LoVo (cell line): ENCODE data around the gene CAMK2B.
A peak's percentile ranks its signal among the peaks of the same experiment; 100 is the strongest.

Source experiments
- DNase-seq: peaks from one replicate; pipeline ENCODE4 v3.0.0-alpha.2; 2016; ENCODE audit warnings: low spot score

CAMK2B gene

DNA sequence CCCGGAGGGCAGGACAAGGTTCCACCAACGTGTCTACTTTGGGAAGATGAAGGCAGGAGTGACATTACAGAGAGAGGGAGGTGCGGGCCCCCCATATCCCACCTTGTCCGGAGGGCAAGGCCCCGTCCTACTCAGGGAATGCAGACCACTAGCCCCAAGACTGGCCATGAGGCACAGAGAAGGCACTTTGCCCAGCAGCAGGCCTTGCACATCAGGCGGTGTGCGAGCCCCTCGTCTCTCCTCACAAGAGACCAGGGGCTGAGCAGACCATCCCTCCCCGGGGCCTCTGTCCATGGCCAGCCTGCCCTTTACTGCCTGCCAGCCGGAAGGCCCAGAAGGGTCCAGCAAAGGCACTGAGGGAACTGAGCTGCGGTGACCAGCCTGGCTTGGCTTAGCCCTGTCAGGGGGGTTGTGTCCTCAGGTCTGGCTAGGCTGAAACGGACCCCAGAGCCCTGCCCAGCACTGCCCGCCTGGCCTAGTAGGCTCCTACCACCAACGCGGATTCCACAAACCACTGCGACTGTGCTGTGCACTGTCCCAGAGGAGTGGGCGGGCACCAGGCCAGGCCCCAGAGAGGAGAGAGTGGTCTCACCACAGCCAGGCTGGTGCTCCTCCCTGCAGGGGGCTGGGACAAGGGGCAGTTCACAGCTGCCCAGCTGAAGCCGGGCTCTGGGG, 16.7 kb downstream of the CAMK2B start:
- DNase-seq: no peak

DNA sequence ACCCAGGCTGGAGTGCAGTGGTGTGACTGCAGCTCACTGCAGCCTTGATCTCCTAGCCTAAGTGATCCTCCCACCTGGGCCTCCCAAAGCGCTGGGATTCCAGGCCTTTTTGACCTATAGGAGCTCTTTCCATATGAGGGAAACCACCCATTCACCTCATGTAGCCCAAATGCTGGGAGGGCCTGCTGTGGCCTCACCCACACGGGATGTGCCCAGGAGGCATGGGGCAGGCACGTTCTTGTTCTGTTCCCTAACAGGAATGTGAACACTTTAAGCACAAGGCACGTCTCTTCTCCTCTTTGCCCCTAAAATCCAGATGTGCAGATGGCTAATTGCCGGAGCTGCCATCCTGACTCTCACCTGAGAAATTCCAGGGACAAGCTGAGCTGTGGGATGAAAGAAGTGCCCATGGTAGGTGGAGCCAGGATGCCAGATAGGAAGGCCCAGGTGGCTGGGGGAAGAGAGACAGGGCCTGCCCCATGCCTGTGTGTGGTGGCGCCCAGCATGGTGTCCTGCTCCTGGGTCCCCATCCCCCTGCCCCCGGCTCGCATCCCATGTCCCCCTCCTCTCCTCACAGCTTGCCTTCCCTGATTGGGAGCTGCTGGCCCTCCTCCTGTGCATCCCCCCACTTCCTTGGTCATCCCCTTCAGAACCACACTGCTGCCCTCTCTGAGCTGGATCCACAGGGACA, 17.3 kb downstream of the CAMK2B start:
- no peak for DNase-seq

DNA sequence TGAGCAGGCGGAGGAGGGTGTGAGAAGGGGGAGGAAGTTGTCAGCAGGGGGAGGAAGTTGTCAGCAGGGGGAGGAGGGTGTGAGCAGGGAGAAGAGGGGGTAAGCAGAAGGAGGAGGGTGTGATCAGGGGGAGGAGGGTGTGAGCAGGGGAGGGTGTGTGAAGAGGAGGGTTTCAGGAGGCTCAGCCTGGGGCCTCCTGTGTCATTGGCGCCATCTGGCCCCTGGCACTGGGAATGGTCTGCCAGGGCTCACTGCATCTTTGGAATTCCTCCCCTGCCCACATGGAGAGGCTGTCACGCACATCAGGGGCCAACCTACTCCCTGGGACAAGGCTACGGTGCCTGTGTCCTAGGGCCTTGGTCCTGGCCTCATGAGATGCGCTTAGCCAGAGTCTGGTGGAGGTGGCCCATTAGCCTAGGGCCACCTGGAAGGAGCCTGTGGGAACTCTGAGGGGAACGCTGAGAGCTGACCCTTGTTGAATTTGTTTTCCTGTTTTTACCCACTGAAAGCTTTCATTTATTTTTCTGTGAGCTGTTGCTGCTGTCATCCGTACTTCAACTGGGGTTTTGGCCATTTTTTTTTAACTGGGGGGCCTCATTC, 18.0 kb downstream of the CAMK2B start:
- peak; percentile 26 for DNase-seq

DNA sequence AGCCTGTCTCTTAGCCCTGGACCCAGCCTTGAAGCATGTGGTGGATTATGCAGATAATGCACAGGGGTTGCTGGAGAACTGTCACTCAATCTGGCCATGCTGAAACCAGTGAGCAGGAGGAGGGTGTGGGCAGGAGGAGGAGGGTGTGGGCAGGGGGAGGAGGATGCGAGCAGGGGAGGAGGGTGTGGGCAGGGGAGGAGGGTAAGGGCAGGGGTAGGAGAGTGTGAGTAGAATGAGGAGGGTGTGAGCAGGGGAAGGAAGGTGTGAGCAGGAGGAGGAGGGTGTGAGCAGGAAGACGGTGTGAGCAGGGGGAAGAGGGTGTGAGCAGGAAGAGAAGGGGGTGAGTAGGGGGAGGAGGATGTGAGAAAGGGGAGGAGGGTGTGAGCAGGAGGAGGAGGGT, 18.8 kb downstream of the CAMK2B start:
- no peak for DNase-seq

DNA sequence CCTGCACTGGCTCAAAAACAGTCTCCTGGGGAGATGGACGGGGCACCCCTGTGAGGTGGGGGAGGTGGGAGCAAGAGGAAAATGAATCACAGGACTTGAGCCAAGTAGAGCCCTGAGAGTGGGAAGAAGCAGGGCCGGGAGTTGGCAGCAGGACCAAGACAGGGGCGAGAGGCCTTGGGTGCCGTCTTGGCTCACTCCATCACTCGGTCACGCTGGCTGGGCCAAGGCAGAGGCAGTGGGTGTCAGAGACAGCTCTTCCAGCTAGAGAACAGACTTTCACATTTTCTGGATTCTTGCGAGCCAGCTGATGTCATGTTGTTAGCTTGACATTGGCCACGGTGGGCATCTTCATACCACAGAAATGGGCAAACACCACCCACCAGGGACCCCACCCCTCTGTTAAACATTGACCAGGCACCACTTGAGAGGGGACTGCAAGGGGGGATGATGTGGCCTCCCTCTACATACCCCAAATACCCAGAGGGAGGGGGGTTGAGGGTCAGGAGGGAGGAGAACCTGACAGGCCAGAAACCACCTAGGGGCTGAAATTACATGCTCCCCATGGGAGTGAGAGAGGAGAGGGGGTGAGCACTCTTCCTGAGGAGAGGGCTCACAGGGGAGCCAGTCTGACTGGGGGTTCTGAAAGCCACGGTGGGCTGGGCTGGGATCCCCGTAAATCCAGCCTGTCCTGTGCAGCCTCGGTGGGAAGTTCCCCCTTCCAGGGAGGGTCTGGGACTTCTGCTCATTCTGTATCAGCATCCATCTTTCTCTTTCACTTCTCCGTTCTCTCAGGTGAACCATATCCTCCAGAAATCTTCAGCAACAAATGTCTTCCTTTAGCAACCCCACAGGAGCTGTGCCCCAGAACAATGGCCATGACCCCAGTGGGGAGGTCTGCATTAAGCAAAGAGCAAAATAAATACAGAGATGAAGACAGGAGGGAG, 19.6 kb downstream of the CAMK2B start:
- no peak for DNase-seq

DNA sequence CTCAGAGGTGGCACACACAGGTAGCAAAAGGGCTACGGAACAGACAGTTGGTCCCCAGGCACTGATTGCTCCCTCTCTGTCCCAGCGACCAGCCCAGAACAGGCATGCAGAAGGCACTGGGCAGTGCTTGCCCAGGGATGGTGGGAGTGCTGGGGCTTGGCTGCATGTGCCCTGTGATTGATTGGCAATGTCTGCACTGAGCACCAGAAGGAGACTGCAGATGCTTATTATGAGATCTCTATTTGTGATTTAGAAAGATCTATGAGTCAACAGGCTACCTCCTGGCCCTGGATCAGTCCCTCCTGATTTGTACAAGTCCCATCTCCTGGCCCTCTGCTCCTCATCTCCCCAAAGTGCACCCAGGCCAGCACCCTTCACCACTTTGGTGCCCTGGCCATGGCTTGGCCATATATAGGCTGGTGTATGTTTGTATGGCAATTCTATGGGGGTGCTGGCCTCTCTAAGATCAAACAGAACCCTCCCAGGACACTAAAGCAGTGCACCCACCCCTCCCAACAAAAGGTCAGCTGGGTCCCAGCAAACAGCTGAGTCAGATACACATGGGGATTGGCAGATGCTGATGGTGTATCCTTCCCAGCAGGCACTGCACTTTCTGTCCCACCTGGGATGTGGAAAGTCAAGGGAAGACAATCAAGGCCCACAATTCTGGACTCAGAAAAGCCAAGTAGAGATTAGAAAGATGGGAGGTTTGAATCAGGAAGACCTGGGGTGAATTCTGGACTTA, 30.9 kb downstream of the CAMK2B start:
- DNase-seq: no peak

DNA sequence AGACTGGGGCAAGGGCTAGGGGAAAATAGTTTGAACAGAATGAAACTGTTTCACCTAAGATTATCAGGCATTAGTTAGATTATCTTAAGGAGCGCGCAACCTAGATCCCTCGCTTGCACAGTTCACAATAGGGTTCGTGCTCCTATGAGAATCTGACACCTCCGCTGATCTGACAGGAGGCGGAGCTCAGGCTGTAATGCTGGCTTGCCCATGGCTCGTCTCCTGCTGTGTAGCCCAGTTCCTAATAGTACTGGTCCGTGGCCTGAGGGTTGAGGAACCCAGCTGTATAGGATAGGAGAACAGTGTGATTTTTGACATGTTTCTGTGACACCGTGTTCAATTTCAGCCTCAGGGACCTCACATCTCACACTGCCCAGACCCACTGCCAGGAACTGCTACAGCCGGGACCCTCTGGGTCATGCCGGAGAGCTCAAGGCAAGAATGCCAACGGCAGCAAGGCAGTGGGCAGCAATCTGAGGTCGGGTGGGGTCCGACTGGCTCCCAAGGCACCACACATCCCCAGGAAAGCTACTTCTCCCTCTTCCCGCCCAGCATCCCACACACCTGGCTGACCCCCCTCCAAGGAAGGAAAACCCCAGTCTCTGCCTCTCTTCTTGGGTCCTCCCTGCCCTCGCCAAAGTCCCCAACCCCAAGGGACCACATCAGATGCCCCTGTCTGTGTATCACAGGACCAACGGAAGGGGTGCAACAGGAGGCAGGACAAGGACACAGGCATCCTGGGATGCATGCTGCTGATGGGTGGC, 31.7 kb downstream of the CAMK2B start:
- DNase-seq: no peak

DNA sequence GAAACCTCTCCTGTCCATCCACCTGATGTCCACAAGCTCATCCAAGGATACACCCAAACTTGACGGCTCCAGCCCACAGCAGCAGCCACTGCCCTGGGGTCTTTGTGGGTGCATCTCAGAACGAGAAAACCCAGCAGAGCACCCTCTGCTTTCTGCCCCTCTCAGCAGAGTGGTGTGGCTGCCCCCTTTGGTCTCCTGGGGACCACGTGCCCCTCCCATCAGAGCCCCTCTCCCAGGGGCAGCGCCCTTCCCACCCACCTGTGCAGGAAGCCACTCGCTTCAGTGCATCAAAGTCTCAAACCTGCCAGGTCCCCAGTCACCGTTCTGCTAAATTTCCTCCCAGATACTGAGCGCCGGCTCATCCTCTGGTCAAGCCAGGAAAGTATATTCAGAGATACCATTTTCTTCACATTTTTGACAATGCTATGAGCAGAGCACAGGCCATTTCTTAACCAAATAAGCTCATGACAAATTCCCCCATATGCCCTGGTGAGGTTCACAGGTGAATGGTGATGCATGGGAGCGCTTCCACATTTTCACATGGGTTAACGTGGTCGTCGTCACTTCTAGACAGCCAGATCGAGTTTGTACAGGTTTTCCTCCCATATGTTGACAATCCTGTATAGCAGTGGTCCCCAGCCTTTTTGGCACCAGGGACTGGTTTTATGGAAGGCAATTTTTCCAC, 32.4 kb downstream of the CAMK2B start:
- DNase-seq: no peak

DNA sequence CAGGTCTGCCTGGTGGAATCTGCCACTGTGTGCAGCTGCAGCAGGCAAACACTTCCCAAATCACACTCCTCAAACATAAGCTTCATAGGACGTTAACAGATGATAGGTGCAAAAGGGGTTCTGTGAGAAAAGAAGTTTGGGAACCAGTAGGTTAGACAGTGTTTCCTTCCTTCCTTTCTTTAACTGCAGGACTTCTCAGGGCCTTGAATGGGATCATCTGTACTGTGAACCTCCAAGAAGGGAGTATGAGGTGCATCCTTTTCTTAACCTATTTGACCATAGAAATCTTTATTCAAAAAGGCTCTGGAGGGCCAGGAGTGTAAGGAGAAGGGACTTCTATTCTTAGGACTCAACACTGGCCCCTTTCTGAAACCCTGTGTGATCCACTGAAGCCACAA, 33.0 kb downstream of the CAMK2B start:
- DNase-seq: no peak

DNA sequence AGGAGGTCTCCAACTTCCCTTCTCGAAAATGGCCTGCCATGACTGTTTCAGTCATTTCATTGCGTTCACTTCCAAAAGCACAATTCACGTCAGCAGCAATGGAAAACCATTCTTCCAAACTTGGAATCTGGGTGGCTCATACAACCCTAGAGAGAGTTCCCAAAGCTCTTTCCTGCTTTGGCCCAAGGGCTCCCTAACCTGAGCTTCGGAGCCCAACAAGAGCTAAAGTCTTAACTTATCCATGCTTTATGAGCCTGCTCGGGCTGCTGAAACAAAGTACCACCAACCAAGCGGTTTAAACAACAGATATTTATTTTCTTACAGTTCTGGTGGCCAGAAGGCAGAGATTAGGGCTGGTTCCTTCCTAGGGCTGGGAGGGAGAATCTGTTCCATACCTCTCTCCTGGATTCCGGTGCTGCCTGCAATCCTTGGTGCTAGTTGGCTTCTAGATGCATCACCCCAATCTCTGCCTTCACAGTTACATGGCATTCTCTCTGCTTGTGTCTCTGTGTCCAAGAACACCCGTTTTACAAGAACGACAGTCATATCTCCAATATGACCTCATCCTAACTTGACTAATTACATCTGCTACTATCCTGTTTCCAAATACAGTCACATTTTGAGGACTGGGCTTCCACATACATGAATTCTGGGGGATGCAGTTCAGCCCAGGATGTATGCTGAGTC, 33.5 kb downstream of the CAMK2B start:
- no peak for DNase-seq

DNA sequence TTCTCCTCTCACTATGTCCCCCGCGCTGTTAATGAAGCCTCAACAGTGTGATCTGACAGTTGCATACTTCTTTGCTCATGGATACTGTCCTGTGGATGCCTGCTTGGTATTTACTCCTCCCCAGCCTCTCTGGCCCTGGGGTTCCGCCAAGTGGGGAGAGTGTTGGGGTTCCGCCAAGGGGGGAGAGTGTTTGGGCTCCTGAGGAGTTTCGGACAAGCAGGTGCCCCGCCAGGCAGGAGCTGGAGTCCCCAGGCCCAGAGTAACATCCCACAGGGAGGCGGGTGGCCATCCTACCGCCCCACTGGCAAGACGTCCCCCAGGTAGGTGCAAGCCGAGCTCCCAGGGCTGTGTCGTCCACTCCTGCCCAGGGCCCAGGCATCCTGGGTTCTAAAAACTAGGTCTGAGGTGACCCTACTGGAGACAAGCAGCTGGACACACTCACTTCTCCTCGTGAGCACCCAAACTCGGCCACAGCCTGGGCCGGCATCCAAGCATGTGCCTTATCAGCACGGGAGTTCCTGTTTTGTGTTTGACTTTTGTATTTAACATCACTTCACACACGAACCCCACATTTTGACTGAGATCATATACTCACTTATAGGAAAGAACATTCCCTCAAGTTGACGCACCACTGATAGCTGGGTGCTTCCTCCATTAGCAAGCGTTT, 34.2 kb downstream of the CAMK2B start:
- DNase-seq: no peak

DNA sequence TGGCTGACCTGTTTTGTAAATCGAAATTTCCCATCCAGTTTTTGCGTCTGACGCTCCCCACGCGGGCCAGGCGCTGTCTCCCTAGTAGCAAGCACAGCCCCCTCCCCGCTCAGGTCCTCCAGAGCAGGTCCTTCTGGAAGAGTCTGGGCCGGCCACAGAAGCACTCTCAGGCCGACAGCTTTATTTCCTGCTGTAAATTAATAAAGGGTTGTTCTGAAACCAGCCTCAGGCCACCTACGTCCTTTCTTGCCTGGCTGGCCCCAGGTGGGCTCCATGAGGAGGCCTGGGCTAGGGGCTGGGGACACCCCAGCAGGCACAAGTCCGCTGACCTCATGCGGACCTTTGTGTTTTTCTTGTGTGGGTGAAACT, 35.2 kb downstream of the CAMK2B start:
- no peak for DNase-seq

DNA sequence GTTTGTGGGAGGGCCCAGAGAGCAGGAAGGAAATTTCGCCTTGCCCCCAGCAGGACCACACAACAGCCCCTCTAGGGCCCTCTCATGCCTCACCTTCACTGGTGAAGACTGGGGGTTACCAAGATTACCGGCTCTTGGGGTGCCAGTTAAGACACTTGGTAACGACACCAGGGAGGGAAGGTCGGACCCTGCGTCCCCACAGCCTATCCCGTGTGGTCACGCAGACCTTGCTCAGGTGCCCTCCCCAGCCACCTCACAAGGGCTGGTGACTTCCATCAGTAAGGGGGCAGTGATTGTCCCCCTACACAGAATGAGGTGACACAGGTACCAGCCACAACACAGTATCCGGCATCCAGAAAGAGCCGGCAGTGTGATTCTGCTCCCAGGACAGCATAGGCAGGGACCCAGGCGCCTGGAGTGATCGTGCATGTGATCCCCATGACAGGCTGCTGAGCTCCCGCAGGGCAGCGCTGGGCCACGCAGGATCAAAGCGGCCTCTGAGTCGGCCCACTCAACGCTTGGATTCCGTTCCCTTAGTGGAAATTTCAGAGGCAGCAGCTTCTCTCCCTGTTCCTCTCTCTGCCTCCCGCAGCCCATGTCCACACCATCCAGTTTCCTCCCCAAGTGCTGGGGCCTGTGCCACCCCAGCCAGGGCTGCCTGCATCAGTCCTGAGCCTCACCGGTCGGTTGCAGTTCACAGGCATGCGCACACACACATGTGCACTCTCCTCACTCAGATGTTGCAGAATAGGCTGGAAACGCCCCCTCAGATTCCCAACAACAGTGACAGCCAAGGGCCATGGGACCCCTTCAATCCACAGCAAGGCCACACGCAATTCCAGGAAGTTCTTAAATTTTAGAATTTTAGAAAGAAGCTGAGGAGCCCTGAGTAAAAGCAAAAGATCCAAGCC, 35.8 kb downstream of the CAMK2B start:
- DNase-seq: no peak

DNA sequence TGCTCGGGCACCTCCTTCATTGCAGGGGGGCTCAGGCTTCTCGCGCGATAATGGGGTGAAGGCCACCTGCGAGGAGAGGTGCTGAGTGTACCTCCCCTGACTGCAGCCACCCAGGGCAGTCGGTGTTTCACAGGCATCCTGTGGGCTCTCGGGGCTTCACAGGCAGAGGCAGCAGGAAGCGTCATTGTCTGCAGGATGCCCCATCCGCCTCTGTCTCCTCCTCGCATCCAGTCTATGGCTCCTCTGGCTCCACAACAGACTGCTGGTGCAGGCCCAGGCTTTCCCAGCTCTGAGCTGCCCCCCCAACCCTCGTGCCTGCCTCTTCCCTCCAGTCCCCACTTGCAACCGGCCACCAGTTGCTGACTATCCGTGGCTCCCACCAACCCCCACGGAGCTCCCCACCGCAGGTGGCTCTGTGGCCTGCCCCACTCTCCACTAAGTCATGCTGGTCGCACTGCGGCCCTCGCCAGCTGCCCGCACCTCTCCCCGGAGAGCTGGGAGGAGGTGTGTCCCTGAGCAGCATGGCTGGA, 36.5 kb downstream of the CAMK2B start:
- DNase-seq: no peak

DNA sequence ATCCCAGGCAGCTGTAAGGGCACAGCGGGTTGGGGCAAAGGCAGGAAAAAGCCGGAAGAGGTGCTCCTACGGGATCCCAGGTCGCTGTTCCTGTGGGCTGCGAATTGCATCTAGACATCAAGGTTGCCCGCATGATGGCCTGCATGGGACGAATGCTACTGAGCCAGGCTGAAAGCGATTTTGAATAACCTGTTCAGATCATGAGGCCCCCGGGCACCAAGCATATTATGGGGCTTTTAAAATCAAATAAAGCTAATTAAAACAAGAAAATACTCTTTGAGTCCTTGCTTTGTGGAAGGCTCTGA, 37.1 kb downstream of the CAMK2B start:
- DNase-seq: no peak

DNA sequence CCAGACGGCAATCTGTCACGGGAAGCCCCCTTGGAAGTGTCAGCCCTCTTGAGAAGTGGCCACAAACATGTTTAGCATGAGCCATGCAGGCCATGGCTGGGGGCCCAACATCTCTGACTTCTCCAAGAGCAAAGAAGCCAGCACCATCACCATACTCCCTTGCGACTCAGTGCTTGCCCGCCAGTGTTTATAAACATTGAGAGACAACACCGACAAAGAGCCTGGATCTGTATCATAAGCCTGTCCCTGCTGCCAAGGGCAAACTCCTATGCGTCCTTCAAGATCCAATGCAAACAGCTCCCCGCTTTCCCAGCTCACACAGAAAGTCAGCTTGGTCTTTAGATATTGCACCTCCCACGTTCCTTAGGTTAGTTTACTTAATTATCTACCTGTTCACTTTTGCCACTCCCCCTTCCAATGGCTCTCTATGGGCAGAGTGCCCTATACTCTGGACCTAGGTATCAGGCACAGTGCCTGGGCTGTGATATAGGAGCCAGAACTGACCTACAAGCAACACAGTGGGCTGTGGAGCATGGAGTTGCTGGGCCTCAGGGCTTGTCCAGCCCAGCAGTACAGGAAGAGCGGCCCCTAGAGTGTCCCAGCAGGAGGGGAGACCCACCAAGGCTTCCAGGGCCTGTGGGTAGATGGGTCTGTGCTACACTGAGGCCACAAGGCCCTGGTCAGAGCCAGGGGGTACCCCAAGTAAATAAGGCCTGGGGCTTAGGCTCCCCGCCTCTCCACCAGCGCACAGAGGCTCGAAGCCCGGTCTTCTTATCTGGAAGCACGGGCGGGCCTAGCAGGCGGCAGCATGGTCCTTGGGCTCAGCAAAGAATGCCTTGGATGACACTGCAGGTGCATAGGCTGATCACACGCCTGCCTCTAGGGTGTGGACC, 37.7 kb downstream of the CAMK2B start:
- DNase-seq: no peak
